Esophagus (tissue), 2 donors: ENCODE data around the gene PKP4. TPM values are rescaled to one million over a fixed set of nuclear protein-coding genes. Genes with fewer than 3 reads are reported as not detected.
"Not testable (repeated sequence)": the region's sequence is repeated elsewhere in the genome, so short reads cannot be mapped to it uniquely, and the experiment has no call there.

ENCODE experiments used
- H3K27ac ChIP-seq, 2 donors: one replicate each; pipeline ENCODE4 v1.5.1; 2013; ENCODE audit warnings: low read depth in 2 of 2, mild to moderate bottlenecking in 2 of 2, inconsistent platforms in 1 of 2, low read length in 1 of 2, moderate library complexity in 1 of 2
- H3K27me3 ChIP-seq, 2 donors: one replicate each; pipeline ENCODE4 v1.6.1; 2013; ENCODE audit warnings: low read length in 2 of 2, control low read depth in 1 of 2, mild to moderate bottlenecking in 1 of 2; ENCODE audit not compliant: insufficient read depth in 2 of 2, control insufficient read depth in 1 of 2
- H3K36me3 ChIP-seq, 2 donors: one replicate each; pipeline ENCODE4 v1.6.1; 2013; ENCODE audit warnings: low read length in 1 of 2; ENCODE audit not compliant: control insufficient read depth in 2 of 2, insufficient read depth in 2 of 2
- H3K4me1 ChIP-seq, 2 donors: one replicate each; pipeline ENCODE4 v1.6.1; 2013; ENCODE audit warnings: low read length in 1 of 2; ENCODE audit not compliant: control insufficient read depth in 2 of 2, insufficient read depth in 2 of 2
- H3K4me3 ChIP-seq, 2 donors: one replicate each; pipeline ENCODE4 v1.5.1; 2013; ENCODE audit warnings: low read length in 2 of 2, mild to moderate bottlenecking in 2 of 2, low read depth in 1 of 2, moderate library complexity in 1 of 2
- H3K9me3 ChIP-seq, 2 donors: one replicate each; pipeline ENCODE4 v1.6.1; 2013; ENCODE audit warnings: mild to moderate bottlenecking in 2 of 2, low read depth in 1 of 2, low read length in 1 of 2, moderate library complexity in 1 of 2; ENCODE audit not compliant: control insufficient read depth in 2 of 2, insufficient read depth in 1 of 2
- WGBS, 2 donors: extraction: QIAGEN DNeasy Blood & Tissue Kit; methylation state at CpG; one replicate each; pipeline ENCODE4 v1.1.7; 2013; 5-methylcytosine and 5-hydroxymethylcytosine counted together
- polyA plus RNA-seq, 2 donors: library from polyadenylated mRNA; stranded (reverse); fragments of 200-250 nt; gene quantifications; one replicate each; pipeline ENCODE4 v1.2.3, GENCODE V29; 2013
- donor health status: healthy with polysubstance abuse.
- donor health status: Bipolar disorder and iron deficiency.

PKP4 gene
- polyA plus RNA-seq, 2 donors, result 21.5 to 25.8 TPM

DNA sequence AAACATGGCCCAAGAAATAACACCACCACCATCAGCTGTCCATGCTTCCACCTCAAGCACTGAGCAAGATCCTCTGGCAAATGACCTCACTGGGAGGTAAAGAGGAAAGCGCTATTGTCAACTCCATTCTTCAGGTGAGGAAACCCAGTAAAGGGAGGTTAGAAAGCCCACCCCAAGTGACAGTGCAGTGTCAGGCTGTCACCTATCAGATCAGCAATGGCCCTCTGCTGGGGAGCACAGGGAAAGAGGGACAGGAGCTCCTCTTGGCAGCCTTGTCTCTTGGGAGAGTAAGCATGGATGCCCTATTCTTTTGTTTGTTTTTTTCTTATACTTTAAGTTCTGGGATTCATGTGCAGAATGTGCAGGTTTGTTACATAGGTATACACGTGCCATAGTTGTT is 234.1 kb downstream of the PKP4 start:
- Histone ChIP-seq H3K36me3 (no peaks in the 10 kb centered on the region), H3K27ac (no peak overlapping the region), H3K27me3 (no peaks in the 10 kb centered on the region), H3K4me3 (no peak overlapping the region), H3K9me3 (no peaks in the 10 kb centered on the region), H3K4me1 (peaks cover 0 to 2% of the 10 kb centered on the region in 2 donors)
- WGBS, 2 donors, result 90% methylated on average over 2 of the region's 2 CpGs

DNA sequence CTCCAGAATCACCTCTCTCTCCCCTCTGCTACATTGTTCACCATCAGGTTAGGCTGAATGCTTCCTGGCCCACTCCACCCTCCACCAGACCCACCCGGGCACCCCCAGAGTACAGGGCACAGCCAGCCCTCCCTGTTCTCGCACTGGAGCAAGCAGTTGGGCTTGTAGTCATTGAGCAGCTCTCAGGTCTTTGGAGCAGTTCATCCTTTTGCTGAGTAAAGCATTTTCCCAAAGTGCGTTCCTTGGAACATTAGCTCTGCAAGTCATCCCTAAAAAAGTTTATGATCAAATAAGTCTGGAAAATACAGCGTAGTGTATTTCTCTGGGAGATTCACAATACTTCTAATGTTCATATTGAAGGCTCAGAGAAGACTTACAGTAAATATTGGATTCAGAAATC is 234.9 kb downstream of the PKP4 start:
- H3K27me3 ChIP-seq, result no peaks in the 10 kb centered on the region
- no peaks in the 10 kb centered on the region for H3K9me3 ChIP-seq
- no peaks in the 10 kb centered on the region for H3K36me3 ChIP-seq
- peaks cover 0 to 2% of the 10 kb centered on the region in 2 donors for H3K4me1 ChIP-seq
- H3K4me3 ChIP-seq, result no peak overlapping the region
- H3K27ac ChIP-seq, result no peak overlapping the region
- 85 to 94% methylated on average over 4 of the region's 4 CpGs for WGBS, 2 donors

DNA sequence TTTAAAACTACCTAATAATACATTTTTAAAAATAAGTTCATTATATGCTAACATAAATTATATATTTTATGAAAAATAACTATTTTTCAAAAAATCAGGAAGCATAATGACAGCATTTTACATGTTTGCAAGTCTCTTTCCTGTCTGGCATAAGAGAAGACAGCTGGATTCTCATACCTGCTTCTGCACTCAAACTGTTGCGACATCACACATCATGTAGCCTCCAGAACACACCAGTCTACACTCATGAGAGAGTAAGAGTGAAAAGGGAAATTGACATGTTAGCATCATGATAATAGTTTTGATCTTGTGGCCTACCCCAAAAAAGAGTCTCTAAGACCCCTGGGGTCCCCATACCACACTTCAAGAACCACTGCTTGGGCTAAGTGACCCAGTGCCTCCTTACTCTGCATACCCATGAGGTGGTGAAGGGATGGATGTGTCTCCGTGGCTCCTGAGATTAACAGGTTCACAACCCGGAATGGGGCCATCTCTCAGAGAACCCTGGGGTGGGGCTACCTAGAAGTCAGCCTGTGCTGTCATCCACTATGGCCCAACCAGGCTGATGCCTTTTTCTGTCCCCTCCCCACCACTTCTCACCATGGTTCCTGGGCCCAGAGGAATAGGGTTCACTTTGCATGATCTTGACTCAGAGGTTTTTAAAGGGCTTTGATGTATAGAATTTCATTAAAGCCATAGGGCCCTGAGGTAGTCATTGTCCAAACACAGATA is 235.8 kb downstream of the PKP4 start:
- H3K4me3 ChIP-seq, result no peak overlapping the region
- H3K9me3 ChIP-seq, result no peaks in the 10 kb centered on the region
- peaks cover 0 to 2% of the 10 kb centered on the region in 2 donors for H3K4me1 ChIP-seq
- H3K36me3 ChIP-seq, result no peaks in the 10 kb centered on the region
- 89 to 92% methylated on average over 3 of the region's 3 CpGs for WGBS, 2 donors
- H3K27me3 ChIP-seq, result no peaks in the 10 kb centered on the region
- H3K27ac ChIP-seq, result no peak overlapping the region

- Histone ChIP-seq H3K27me3 (no peaks in the 10 kb centered on the region), H3K9me3 (no peaks in the 10 kb centered on the region), H3K4me3 (no peak overlapping the region), H3K27ac (no peak overlapping the region), H3K4me1 (peaks cover 0 to 2% of the 10 kb centered on the region in 2 donors), H3K36me3 (no peaks in the 10 kb centered on the region)
Measured at GRCh38 chr2:158693476-158693875, 236.7 kb downstream of the PKP4 start.

DNA sequence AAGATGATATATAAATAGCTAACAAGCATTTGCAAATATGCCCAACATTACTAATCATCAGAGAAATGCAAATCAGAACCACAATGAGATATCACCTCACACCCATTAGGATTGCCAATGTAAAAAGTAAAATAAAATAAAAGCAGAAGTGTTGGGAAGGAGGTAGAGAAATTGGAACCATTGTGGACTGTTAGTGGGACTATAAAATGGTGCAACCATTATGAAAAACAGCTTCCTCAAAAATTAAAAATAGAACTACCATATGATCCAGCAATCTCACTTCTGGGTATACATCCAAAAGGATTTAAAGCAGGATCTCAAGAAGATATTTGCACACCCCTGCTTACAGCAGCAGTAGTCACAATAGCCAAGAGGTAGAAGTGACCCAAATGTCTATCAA is 238.6 kb downstream of the PKP4 start:
- no peak overlapping the region for H3K27ac ChIP-seq
- H3K4me3 ChIP-seq, result no peak overlapping the region
- H3K9me3 ChIP-seq, result no peaks in the 10 kb centered on the region
- no peaks in the 10 kb centered on the region for H3K4me1 ChIP-seq
- no peaks in the 10 kb centered on the region for H3K36me3 ChIP-seq
- no peaks in the 10 kb centered on the region for H3K27me3 ChIP-seq

- not testable (repeated sequence) for H3K36me3 ChIP-seq, H3K4me3 ChIP-seq, H3K4me1 ChIP-seq, H3K9me3 ChIP-seq, H3K27me3 ChIP-seq, H3K27ac ChIP-seq
- 81 to 84% methylated on average over 5 of the region's 5 CpGs for WGBS, 2 donors
Measured at GRCh38 chr2:158695744-158696143, 239.0 kb downstream of the PKP4 start.

- no peaks in the 10 kb centered on the region for H3K36me3 ChIP-seq
- H3K9me3 ChIP-seq, result no peaks in the 10 kb centered on the region
- no peak overlapping the region for H3K27ac ChIP-seq
- H3K4me1 ChIP-seq, result no peaks in the 10 kb centered on the region
- 91 to 93% methylated on average over 6 of the region's 6 CpGs for WGBS, 2 donors
- no peak overlapping the region for H3K4me3 ChIP-seq
- no peaks in the 10 kb centered on the region for H3K27me3 ChIP-seq
Measured at GRCh38 chr2:158699323-158699722, 242.6 kb downstream of the PKP4 start.

- no peak overlapping the region for H3K4me3 ChIP-seq
- H3K27ac ChIP-seq, result no peak overlapping the region
- H3K36me3 ChIP-seq, result no peaks in the 10 kb centered on the region
- no peaks in the 10 kb centered on the region for H3K4me1 ChIP-seq
- H3K9me3 ChIP-seq, result peaks cover 0 to 2% of the 10 kb centered on the region in 2 donors
- 65 to 76% methylated on average over 3 of the region's 3 CpGs for WGBS, 2 donors
- H3K27me3 ChIP-seq, result no peaks in the 10 kb centered on the region
Measured at GRCh38 chr2:158701101-158701500, 244.3 kb downstream of the PKP4 start.

- Histone ChIP-seq H3K4me1 (no peaks in the 10 kb centered on the region), H3K4me3 (no peak overlapping the region), H3K27me3 (no peaks in the 10 kb centered on the region), H3K36me3 (no peaks in the 10 kb centered on the region), H3K27ac (no peak overlapping the region), H3K9me3 (peaks cover 0 to 2% of the 10 kb centered on the region in 2 donors)
- 83 to 87% methylated on average over 9 of the region's 9 CpGs for WGBS, 2 donors
Measured at GRCh38 chr2:158702740-158703139, 246.0 kb downstream of the PKP4 start.

GRCh38 chr2:158704724-158705465 is 248.1 kb downstream of the PKP4 start:
- not testable (repeated sequence) for H3K4me3 ChIP-seq, H3K36me3 ChIP-seq, H3K27me3 ChIP-seq, H3K9me3 ChIP-seq, H3K27ac ChIP-seq, H3K4me1 ChIP-seq
- WGBS, 2 donors, result 90 to 93% methylated on average over 8 of the region's 8 CpGs
